Breast epithelium (tissue), 3 donors: Measurements from ENCODE around the gene CTTNBP2NL.

Experiments used
- CTCF ChIP-seq, 3 donors: fragments of 450-650 bp; IDR thresholded peaks; one replicate each; pipeline ENCODE4 v1.5.1; 2016 to 2017; ENCODE audit warnings: antibody characterized with exemption in 3 of 3, mild to moderate bottlenecking in 3 of 3, moderate library complexity in 3 of 3
- POLR2AphosphoS5 ChIP-seq, 3 donors: sonication (generic); formaldehyde crosslinking; IDR thresholded peaks; one replicate each; pipeline ENCODE4 v1.6.1; 2017; ENCODE audit warnings: antibody characterized with exemption in 3 of 3

GRCh38 chr1:112402682-112403643, 6.9 kb downstream of the CTTNBP2NL start:
- TF ChIP-seq CTCF (IDR thresholded peaks at IDR 0.05) (no peak), POLR2AphosphoS5 (IDR thresholded peaks at IDR 0.05) (no peak)
